Right lobe of liver (tissue), 6 donors: ENCODE results near the gene IFNG-AS1. TPM values are rescaled to one million over a fixed set of nuclear protein-coding genes. Genes with fewer than 3 reads are reported as not detected.

ENCODE experiments used
- ATAC-seq, 4 donors: fragments of 200-7000 bp; cut with Tn5 transposase; one replicate each; pipeline ENCODE4 v1.9.1; 2020; ENCODE audit warnings: mild to moderate bottlenecking in 4 of 4, moderate library complexity in 4 of 4
- DNase-seq, 3 donors: peaks; one replicate each; pipeline ENCODE4 v3.0.0-alpha.2; 2020
- H3K27ac ChIP-seq, 3 donors: fragments of 200-600 bp; one replicate each; pipeline ENCODE4 v1.8.0; 2022
- H3K27me3 ChIP-seq, 2 donors: fragments of 200-600 bp; one replicate each; pipeline ENCODE4 v1.8.0; 2022
- H3K36me3 ChIP-seq, 4 donors: fragments of 200-600 bp; sonication (generic) in 1 of 4; one replicate each; pipeline versions ENCODE4 v1.5.1 to v1.8.0; 2017 to 2022; ENCODE audit warnings: control low read depth in 1 of 4
- H3K4me1 ChIP-seq, 4 donors: fragments of 200-600 bp; sonication (generic) in 1 of 4; one replicate each; pipeline versions ENCODE4 v1.5.1 to v1.8.0; 2017 to 2022; ENCODE audit warnings: control low read depth in 1 of 4
- H3K4me3 ChIP-seq, 3 donors: fragments of 200-600 bp; one replicate each; pipeline ENCODE4 v1.8.0; 2022
- H3K9me3 ChIP-seq, 4 donors: fragments of 200-600 bp; sonication (generic) in 1 of 4; one replicate each; pipeline versions ENCODE4 v1.5.1 to v1.8.0; 2017 to 2022; ENCODE audit warnings: control low read depth in 1 of 4
- CTCF ChIP-seq, 4 donors: fragments of 200-600 bp in 3 of 4; fragments of 450-650 bp in 1 of 4; IDR thresholded peaks; one replicate each; pipeline versions ENCODE4 v1.5.1 to v1.8.0; 2016 to 2022; ENCODE audit warnings: antibody characterized with exemption in 4 of 4, mild to moderate bottlenecking in 2 of 4
- POLR2A ChIP-seq: fragments of 450-650 bp; IDR thresholded peaks from one replicate; pipeline ENCODE4 v1.6.1; 2017; ENCODE audit warnings: antibody characterized with exemption, mild to moderate bottlenecking
- WGBS: methylation state at CpG from one replicate; pipeline ENCODE4 v1.1.6; 2018; ENCODE audit warnings: low coverage, low lambda C conversion rate; ENCODE audit not compliant: insufficient coverage; ENCODE audit errors: missing lambda C conversion rate; 5-methylcytosine and 5-hydroxymethylcytosine counted together
- intact Hi-C, 2 donors: fragments of 100-400 bp; cut with DNase I; formaldehyde crosslinking; loops; one replicate each; pipeline versions ENCODE4 v1.11.2 to v1.14.1; 2022
- small RNA-seq, 2 experiments: library from RNA; depleted of rRNA; stranded (forward); fragments of <200 nt; gene quantifications; one replicate each; pipeline ENCODE3, GENCODE V24; 2016
- total RNA-seq, 6 experiments: library from RNA; depleted of rRNA in 2 of 6; stranded (reverse); fragments of >200 nt in 2 of 6; fragmentation: NEBNext Ultra II Directional in 3 of 6; extraction: Animal tissue kit (Norgen Biotek cat#: 25700) in 3 of 6; gene quantifications; one replicate each; pipeline versions ENCODE4 v1.1.0 to v1.2.4, GENCODE V29; 2016 to 2023
- donor health status: DM: no; HTN: yes; CAD: no.
- donor health status: DM: no; HTN: no; CAD: no.
- donor health status: DM: no; HTN: no; CAD: no.
- donor health status: DM: no; HTN: yes; CAD: no.
- donor health status: DM: no; HTN: yes; CAD: no.

IFNG-AS1 gene
- total RNA-seq, 6 experiments from 2014 or later: 0.24 TPM; not detected in 5

GRCh38 chr12:68065163-68065562 is 75.9 kb downstream of the IFNG-AS1 start:
- intact Hi-C loops: no loop called here

GRCh38 chr12:68065687-68066086 is 76.4 kb downstream of the IFNG-AS1 start:
- 47% methylated on average over 1 of the region's 1 CpG for WGBS
- Histone ChIP-seq H3K27ac (no peak overlapping the region), H3K27me3 (no peaks in the 10 kb centered on the region), H3K9me3 (no peaks in the 10 kb centered on the region), H3K36me3 (no peaks in the 10 kb centered on the region), H3K4me3 (no peak overlapping the region), H3K4me1 (no peaks in the 10 kb centered on the region)
- intact Hi-C loops: no loop called here
- ATAC-seq (no peak), DNase-seq (no peak)
- TF ChIP-seq CTCF (IDR thresholded peaks at IDR 0.05) (no peak), POLR2A (no peak)

More at GRCh38 chr12:68065163-68065562, 75.9 kb downstream of the IFNG-AS1 start:
- no peak overlapping the region for H3K4me3 ChIP-seq
- H3K4me1 ChIP-seq: no peaks in the 10 kb centered on the region
- DNase-seq (no peak), ATAC-seq (no peak)
- no peak overlapping the region for H3K27ac ChIP-seq
- H3K9me3 ChIP-seq: no peaks in the 10 kb centered on the region
- no peaks in the 10 kb centered on the region for H3K36me3 ChIP-seq
- no peaks in the 10 kb centered on the region for H3K27me3 ChIP-seq
- TF ChIP-seq POLR2A (no peak), CTCF (IDR thresholded peaks at IDR 0.05) (no peak)
- WGBS: no CpG with 5 or more reads among the region's 1 CpG

GRCh38 chr12:68067762-68068376 is 78.6 kb downstream of the IFNG-AS1 start:
- no peak for ATAC-seq

GRCh38 chr12:68069275-68069674 is 80.0 kb downstream of the IFNG-AS1 start:
- intact Hi-C loops: no loop called here
- no peak for ATAC-seq
- 43% methylated on average over 3 of the region's 3 CpGs for whole genome bisulfite sequencing

More at GRCh38 chr12:68067762-68068376, 78.6 kb downstream of the IFNG-AS1 start:
- TF ChIP-seq CTCF (IDR thresholded peaks at IDR 0.05) (no peak), POLR2A (no peak)
- H3K36me3 ChIP-seq: no peaks in the 10 kb centered on the region
- no peaks in the 10 kb centered on the region for H3K4me1 ChIP-seq
- H3K27ac ChIP-seq: no peak overlapping the region
- intact Hi-C loops: no loop called here
- no peaks in the 10 kb centered on the region for H3K27me3 ChIP-seq
- WGBS: 38% methylated on average over 4 of the region's 6 CpGs
- DNase-seq: no peak
- H3K4me3 ChIP-seq: no peak overlapping the region
- no peaks in the 10 kb centered on the region for H3K9me3 ChIP-seq

More at GRCh38 chr12:68069275-68069674, 80.0 kb downstream of the IFNG-AS1 start:
- no peak for TF ChIP-seq CTCF (IDR thresholded peaks at IDR 0.05)
- TF ChIP-seq POLR2A: no peak
- Histone ChIP-seq H3K4me3 (no peak overlapping the region), H3K27ac (no peak overlapping the region), H3K9me3 (no peaks in the 10 kb centered on the region), H3K27me3 (no peaks in the 10 kb centered on the region), H3K4me1 (no peaks in the 10 kb centered on the region), H3K36me3 (no peaks in the 10 kb centered on the region)
- no peak for DNase-seq

Small RNA genes lying within 50 kb of the gene (small RNA-seq; reads per million reads assigned to genes)
- 0 reads per million in 2 experiments for gene AC005294.1
- gene RPL39P28: 0 reads per million in 2 experiments

Other genes with a start within 250 kb of the IFNG-AS1 start
- gene IFNG, start 170.3 kb downstream of the IFNG-AS1 start, total RNA-seq: under 1 TPM in 1 of 6 experiments, not detected in 5; 0.18 TPM
- not detected for gene IL26, start 236.4 kb downstream of the IFNG-AS1 start, total RNA-seq